8988T (cell line): ENCODE measurements around the gene GJB2.
"Not testable (repeated sequence)": the region's sequence is repeated elsewhere in the genome, so short reads cannot be mapped to it uniquely, and the experiment has no call there.

ENCODE experiments used
- DNase-seq: peaks from one replicate; pipeline ENCODE4 v3.0.0; 2011

The GJB2 gene

GRCh38 chr13:20165417-20166257, 27.1 kb downstream of the GJB2 start:
- no peak for DNase-seq

- DNase-seq: no peak
Measured at GRCh38 chr13:20161951-20162300, 30.8 kb downstream of the GJB2 start.

DNA sequence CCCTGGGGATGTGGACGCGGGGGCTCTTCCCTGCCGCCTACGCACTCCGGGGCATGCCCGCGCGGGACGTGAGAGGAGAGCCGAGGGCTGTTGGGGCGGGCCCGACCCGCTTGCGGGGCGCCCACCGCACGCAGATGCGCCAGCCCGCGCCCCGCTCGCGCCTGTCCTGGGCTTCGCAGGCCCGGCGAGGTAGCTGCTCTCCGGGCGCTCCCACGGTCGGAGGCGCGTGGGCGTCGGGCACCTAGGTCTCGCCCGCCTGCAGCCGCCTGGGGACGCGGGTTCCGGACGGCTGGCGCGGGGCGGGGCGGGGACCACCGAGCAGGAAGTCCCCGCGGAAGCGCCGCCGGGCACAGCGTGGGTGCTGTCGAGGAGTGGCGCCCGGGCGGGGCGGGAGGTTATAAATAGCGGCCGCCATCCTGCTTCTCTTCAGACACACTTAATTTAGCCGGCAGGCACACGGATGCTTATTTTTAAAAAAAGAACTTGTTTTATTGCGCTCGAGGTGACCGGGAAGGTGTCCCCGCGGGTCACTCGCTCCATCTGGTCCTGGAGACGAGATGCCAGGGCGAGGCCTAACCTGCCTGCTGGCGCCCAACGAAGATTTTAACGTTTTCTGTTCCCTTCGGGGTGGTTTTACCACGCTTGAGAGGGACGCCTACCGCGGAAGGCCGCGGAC, 31.3 kb downstream of the GJB2 start:
- DNase-seq: no peak

GRCh38 chr13:20160306-20161274, 32.1 kb downstream of the GJB2 start, which contains the start of gene GJA3:
GJA3 (minus strand) TSS chr13:20161052; CDS start chr13:20143288, 17,764 bp downstream.
- peak; percentile 66 for DNase-seq

DNA sequence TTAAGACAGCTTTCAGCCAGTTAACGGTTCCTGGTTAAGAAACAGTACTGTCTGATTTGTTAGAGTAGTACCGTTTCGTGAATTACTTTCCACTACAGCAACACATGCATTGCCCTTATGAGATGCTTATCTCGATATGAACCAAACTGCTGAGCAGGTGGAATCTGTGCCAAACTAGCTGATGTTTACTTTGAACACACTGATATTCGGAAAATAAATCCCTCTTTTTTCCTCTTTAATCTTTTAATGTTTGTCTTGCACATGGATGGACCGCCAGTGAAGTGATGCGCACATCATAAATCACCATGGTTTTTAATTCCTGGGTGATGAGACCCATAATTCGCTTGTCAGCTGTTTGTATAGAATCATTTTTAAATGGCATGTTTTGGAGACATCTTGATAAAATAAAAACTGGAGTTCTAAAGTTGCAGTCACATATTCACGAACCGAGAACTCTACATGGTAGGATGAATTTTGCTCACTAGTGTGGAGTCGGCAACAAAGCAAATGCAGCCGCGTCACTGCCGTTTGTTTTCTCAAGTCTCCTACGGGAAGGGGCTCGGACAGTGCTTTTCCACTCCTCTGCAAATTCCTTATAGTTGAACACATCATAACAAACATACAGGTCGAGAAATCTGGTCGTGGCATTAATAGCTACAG, 33.0 kb downstream of the GJB2 start:
- DNase-seq: no peak

- no peak for DNase-seq
Measured at GRCh38 chr13:20157151-20157796, 35.5 kb downstream of the GJB2 start.

- DNase-seq: no peak
Measured at GRCh38 chr13:20156702-20157101, 36.0 kb downstream of the GJB2 start.

- not testable (repeated sequence) for DNase-seq
Measured at GRCh38 chr13:20153290-20153689, 39.4 kb downstream of the GJB2 start.

- no peak for DNase-seq
Measured at GRCh38 chr13:20151612-20152011, 41.1 kb downstream of the GJB2 start.

- DNase-seq: no peak
Measured at GRCh38 chr13:20151016-20151415, 41.7 kb downstream of the GJB2 start.

- no peak for DNase-seq
Measured at GRCh38 chr13:20150561-20150960, 42.2 kb downstream of the GJB2 start.

- DNase-seq: no peak
Measured at GRCh38 chr13:20149762-20150161, 43.0 kb downstream of the GJB2 start.

DNA sequence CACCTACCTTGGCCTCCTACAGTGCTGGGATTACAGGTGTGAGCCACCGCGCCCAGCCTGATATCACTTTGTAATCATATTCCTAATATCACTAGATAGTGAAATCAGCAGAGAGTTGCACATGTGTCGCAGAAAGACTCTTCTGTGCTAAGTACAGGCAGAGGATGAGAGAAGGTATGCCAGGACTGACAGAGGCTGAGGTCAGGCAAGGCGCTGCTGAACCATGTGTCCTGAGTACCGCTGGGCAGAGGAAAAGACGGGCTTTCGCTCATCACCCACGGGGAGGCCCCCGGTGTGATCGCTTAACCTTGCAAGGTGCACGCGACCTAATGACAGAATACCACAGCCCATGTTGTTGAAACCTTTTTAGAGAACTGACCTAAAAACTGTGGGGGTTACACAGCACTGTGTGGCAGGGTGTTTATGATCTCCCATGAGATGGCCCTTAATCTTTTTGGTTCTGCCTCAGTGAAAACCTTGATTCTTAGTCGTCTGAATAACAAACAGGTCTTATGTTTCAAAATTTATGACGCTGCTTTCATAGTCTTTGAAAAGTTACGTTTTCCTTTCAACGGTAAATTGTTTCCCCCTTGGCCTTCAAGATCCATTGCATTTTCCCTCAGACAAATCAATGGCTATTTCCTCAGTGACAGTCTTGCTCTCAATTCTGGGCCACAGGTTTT, 44.1 kb downstream of the GJB2 start:
- DNase-seq: no peak

DNA sequence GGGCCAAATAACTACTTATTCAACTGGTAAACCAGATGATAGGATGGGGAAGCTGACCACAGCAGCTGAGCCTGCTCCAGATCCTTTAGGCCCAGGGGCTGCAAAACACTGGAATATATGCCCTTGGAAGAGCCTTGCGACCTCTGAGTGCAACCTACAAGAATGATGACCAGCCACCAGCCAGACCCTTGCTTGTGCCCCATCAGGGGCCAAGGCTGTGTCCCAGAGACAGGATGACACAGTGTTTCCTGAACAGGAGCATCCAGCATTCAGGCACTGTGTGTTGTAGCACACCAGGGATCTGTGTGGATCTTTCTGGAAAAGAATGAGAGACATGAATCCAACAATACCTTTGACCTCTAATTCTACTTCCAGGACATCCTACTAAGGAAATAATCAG, 46.4 kb downstream of the GJB2 start:
- no peak for DNase-seq

- no peak for DNase-seq
Measured at GRCh38 chr13:20145521-20145920, 47.2 kb downstream of the GJB2 start.

DNA sequence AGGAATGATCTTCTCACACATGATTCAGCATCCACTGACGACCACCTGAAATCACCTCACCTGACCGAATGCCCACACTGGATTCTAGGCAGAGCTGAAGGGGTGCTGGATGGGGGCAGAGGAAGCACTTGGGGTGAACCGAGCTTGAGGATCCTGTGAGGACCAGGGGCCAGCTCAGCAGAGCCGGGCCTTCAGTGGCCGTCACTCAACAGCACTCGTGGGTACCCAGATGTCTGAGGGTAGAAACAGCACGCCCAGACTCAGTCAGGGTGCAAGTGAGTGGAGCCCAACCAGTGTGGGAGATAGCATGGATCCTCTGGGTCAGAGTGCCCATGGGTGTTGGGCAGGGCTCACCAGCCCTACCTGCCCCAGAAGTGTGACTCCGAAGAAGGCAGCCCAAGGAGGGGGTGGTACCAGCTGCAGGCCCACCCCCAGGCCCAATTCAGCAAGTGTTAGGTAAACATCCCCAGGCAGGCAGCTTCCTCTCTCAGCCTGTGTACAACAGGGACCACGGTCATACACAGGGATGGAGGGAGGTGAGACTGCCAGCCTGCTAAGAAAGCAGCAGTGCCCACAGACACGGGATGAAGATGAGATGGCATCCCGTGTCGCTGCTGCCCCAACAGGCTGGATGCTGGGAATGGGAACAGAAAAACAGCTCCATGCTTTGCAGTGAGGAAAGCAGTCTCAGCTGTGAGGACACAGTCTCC, 48.4 kb downstream of the GJB2 start:
- no peak for DNase-seq

DNA sequence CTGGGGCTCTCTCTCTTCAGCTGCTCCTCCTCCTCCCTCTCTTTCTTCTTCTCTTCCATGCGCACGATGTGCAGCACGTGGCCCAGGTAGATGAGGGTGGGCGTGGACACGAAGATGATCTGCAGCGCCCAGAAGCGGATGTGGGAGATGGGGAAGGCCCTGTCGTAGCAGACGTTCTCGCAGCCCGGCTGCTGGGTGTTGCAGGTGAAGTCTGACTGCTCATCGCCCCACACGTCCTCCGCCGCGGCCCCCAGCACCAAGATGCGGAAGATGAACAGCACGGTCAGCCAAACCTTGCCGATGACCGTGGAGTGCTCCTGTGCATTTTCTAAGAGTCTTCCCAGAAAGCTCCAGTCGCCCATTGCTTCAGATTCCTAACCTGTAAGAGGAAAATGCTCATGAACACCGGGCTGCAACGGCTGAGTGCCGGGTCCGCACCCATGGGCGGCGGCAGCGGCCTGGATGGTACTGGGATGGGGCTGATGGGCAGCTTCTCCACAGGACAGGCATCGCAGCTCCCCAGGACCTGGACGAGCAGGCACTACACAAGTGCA, 49.7 kb downstream of the GJB2 start:
- no peak for DNase-seq

DNA sequence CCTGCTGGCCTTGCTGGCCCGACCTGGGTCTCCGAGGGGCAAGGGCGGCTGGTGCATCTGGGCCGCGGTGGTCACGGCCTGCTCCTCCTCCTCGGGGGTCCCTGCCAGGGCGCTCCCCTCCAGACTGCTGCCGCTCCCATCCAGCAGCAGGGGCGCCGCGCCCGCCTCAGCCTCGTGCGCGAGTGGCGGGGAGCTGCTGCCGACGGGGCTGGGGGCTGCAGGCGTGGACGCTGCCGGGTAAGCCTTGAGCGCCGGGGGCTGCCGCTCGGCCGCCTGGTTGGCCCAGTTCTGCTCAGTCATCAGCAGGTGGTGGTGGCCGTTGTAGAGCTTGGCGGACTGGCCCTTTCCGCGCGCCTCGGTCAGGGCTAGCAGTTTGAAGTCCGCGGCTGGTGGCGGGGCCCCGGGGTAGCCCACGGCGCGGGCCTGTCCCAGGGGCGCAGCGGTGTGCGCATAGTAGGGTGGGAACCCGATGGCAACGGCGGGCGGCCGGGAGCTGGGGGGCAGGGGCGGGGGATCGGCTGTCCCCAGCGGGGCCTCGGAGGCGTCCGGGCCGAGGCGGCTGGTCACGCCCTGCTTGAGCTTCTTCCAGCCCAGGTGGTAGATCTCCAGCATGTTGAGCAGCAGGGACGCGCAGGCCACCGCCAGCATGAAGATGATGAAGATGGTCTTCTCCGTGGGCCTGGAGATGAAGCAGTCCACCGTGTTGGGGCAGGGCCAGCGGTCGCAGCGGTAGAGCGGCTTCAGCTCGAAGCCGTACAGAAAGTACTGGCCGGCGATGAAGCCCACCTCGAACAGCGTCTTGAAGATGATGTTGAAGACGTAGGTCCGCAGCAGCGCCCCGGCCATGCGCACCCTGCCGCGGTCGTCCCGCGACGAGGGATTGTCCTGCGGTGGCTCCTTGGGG, 50.5 kb downstream of the GJB2 start:
- DNase-seq: no peak
